NCI-H2196 treated with DMSO at 0.1 percent for 48 hours (cell line): ENCODE measurements around the gene TBC1D22A.

Experiments
- DNase-seq: peaks from one replicate; lab custom pipeline; 2025; ENCODE audit not compliant: unreplicated experiment; lab: John Stamatoyannopoulos, UW

TBC1D22A gene

DNA sequence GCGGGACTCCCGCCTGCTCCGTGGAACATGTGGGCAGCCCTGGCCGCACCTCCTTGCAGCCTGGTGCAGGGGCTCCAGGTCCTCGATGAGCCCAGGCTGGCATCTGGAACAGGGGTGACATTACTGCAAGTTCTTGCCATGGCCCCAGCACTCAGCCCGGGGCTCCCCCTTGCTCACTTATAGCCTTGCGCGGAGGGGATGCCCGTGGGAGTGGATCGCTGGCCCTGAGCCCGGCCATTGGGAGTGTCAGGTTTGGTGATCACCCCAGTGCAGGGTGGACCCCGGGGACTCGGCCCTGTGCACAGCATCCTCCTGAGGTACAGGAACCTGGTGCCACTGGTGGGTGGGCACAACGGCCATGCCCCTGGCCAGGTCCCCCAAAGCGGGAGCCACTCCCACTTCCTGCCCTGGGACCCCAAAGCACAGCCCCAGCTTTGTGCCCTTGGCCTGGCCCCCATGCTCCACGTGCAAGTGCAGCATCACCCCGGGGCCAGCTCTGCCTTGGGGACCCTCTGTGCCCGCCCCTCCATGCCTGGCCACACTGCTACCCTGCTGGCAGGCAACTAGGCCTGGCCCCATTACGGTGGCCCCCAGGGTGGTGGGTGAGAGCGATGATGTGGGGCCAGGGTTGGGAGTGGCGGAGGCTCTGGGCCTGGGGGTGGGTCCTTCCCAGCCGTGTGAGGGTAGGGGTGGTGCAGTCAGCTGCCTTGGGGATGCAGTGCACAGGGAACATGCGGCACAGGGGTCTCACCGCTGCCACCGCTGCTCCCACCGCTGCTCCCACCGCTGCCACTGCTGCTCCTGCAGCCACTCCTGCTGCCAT is 439.8 kb downstream of the TBC1D22A start:
- DNase-seq: no peak

DNA sequence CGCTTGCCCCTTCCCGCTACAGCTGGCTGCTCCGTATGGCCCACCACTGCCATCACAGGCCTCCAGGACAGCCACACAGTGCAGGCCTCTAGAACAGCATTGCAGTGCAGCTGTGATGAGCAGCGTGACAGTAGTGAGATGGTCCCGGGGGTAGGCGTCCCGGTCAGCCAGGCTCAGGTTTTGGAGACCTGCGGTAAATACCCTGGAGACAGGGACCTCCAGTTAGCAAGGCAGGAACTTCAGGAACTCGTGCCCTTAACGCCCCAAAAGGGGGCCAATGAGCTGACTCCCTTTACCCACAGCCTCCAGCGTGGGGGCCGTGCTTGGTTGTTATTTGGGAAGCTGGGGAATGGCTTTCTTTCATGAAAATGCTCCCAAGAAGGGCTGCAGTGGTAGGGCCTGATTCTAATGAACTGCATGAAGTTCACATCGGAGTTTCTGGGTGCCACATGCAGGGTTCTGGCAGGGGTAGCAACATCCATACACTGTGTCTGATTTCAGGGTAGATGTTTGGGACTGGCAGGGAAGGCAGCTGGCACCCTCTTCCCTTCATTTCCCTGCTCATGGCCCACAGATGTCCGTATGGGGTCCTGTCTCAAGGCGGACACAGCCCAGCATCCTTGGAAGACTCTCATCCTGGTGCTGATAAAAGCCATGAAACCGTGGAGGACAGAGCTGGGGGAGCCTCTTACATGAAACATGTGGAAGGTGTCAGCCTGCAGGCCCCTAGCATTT is 440.5 kb downstream of the TBC1D22A start:
- DNase-seq: no peak

DNA sequence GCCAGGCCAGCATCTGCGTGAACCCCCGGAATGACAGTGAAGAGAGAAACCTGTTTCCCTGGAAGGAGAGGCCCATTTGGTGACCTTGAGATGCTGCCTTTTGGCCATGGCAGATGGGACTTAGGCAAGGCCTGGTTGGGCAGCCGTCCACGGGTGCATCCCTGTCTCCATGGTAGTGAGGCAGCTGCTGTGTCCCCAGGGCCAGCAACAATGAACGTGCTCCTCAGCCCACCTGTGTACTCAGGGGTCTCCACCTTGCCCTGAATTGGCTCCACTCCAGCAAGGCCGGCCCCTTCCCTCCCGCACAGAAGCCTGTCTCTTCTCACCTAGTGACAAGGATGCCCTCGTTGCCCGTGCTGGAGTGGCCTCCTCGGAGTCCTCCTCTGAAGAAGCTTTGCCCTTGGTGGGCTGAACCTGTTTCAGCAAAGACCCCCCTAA is 441.1 kb downstream of the TBC1D22A start:
- DNase-seq: no peak

DNA sequence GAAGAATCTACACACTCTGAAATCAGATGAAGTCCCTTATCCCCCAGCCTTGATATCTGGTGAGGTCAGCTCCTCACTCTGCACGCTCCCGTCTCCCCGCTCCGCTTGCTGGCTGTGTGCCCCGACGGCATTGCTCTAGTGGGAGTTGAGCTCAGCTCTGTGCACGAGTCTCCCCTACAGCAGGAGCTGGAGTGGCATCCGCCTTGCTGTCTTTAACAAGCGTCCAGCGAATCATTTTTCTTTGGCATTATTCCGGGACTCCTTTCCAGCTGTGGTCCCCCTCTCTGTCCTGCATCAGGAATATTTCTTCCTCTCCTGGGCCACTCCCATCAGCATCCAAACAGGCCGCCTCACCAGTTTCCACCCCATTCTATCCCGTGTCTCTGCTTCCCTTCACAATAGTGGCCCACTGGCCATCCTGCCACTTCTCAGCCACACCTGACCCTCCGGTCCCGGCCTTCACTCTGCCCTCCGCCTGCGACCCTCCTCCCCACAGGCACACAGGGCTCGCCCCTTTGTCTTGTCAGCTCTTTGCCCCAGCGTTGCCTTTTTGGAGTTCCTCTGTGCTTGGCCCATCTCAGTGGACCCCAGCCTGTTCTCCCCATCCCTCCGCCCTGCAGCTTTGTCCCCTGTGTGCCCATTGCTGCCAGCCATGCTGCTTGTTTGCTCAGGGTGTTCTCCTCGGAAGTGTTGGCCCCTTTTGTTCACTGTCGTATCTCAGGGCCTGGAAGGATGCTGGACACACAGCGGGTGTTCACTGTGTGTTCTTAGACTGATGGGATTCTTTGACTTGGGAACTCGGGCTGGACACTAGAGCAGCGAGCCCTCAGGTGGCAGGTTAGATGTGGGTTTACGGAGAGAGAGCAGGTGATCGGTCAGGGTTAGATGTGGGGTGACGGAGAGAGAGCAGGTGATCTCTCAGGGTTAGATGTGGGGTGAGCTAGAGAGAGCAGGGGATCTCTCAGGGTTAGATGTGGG is 441.8 kb downstream of the TBC1D22A start:
- DNase-seq: no peak

DNA sequence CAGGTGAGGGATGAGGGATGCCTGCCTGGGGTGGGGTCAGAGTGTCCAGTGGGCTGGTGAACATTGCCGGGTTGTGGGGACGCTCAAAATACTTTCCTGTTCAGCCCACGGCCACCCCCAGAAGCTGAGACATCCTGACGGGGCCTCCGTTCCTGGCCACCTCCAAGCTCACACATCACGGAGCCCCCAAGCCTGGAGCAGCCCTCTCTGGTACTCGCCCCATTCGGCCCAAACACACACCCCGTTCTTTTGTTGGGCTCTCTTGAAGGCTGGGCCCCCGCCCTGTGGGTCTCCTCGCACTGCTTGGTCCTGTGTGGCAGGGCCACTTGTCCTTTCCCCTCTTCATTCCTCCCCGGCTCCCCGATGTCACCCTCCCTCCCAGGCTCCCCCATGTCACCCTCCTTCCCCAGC is 442.6 kb downstream of the TBC1D22A start:
- DNase-seq: no peak

DNA sequence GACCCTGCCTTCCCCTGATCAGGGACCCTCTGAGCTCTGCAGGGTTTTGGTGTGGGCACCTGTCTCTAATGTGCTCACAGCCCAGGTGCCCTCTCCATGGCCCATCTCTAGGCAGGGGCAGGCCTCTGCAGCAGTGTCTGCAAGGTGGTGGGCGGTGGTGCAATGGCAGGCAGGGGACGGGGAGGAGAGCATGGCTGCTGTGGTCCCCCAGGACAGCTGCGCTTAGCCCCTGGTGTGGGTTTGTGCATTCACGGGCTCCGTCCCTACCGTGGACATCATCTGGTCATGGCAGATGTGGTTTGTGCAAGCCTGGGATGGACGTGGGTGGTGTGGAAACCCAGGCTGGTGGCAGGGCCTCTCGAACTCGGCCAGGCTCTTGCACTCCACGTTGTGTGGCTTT is 443.1 kb downstream of the TBC1D22A start:
- DNase-seq: no peak

DNA sequence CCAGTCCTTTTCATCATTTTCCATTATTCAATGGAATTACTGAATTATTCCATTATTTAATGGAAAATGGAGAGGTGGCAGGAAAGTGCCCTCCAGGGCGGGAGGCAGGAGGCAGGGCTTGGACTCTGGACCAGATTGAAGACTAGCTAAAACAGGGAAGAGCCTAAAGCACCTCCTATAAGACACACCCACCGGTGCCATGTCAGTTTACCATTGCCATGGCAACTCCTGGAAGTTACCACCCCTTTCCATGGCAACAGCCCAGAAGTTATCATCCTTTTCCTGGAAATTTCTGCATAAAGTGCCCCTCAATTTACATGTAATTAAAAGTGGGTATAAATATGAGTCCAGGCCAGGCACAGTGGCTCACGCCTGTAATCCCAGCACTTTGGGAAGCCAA is 443.7 kb downstream of the TBC1D22A start:
- DNase-seq: no peak

DNA sequence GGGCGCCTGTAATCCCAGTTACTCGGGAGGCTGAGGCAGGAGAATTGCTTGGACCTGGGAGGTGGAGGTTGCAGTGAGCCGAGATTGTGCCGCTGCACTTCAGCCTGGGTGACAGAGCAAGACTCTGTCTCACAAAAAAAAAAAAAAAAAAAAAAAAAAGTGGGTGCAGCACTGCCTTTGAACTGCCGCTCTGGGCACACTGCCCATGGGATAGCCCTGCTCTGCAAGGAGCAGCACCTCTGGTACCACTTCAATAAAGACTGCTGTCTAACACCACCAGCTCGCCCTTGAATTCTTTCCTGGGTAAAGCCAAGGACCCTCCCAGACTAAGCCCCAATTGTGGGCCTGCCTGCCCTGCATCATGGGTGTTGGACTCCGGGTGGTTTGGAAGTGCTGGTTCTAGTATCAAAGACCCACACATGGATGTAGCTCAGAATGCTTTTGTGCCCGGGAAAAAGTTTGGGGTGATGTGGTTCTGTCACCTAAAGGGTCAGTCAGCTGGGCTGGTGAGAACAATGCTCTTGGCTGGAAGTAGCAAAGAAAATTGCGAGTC is 444.3 kb downstream of the TBC1D22A start:
- DNase-seq: no peak

DNA sequence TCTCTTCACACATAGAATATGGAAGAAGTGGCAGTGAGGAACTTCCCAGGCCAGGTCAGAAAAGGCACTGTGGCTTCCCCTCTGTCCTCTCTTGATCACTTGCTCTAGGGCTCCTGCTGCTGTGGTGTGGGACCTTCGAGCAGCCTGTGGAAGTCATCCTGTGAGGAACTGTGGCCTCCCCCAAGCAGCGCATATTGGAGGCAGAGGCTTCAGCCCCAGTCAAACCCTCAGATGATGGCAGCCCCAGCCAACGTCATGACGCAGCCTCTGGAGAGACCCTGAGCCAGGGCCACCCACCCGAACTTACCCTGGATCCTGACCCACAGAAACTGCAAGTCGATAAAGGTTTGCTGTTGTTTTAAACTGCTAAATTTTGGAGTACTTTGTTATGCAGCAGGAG is 444.9 kb downstream of the TBC1D22A start:
- no peak for DNase-seq

DNA sequence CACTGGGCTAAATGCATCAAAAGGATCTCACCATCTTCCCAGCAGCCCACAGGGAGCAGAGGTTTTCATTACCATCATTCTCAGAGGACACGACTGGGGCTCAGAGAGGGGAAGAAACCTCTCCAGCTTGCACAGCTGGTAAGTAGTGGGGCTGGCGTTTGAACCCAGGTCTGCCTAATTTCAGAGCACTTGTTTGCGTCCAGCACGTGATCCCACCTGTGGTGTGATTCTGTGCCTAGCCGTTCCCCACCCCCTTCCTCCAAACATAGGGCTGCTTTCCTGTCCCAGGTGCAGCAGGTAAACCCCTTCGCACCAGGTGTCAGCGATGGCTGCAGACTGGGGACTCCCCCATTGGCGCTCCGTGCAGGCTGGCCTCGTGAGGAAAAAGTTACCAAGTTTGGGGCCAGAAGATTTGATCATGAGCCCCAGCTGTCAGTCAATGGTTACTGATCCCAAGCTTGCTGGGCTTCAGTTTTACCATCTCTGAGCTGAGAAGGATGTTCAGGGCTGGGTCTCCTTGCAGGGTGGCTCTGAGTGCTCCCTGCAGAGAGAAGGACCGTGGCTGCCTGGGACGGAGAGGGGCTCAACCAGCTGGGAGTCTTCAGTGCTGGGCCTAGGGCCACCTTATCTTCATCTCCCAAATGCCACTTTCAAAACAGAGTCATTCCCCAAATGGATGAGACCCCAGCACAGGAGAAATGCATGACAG is 445.6 kb downstream of the TBC1D22A start:
- DNase-seq: no peak

DNA sequence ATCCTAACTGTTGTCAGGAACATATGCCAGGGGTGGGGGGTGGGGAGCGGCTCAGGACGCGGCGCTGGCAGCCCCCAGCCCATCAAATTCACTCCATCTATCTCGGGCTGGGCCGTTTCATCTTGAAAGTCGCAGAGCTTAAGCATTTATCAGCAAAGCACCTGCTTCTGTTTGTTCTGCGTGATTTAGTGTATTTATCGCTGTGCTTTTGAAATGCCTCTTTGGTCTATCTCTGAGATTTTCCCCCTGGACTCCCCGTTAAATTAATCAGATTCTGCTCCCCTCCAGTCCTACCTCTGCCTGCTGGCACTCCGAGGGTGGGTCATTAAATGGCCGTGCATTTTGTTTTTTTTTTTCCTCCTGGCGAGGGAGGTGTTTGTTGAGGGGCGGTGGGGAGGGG is 446.2 kb downstream of the TBC1D22A start:
- DNase-seq: no peak

DNA sequence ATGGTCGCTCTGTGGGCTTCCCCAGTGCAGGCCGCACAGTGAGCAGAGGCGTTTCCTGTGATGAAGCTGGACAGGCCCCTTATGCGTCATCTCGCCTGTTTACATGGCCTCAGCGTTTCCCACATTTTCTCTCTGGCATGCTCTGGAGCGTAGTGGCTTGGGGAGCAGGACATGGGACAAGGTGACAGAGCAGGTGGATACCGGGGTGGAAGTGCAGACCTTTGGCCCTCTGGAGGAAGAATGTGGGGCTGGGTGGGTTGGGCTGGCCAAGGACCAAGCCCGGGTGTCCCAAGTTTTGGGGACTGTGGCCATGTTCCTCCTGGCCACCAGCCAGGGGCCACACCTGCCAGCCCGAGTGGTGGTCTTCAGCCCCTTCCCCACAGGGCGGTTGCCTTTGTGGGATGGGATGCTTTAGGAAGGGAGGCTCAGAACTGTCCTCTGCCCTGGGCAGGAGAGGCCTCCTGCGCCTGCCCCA is 446.6 kb downstream of the TBC1D22A start:
- no peak for DNase-seq

DNA sequence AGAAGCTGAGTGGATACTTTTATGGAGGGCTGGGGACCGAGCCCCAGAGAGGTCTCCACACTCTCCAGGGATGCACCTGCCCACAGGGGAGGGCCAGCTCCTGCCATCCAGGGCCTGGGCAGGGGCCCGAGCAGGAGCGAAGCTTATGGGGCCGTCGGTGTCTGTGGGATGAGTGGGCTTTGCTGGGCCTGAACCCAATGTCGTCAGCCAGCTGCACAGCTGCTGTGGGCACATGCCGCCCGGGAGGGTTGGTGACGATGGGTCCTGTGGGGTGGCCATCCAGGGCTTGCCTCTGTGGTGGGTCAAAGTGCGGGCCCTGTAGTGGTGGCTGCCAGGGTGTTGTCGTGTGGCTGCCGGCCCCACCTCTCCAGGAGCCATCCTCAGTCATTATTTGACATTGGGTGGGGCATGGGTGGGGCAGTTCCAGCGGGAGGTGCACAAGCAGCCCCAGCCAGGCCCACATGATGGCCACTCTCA is 447.1 kb downstream of the TBC1D22A start:
- no peak for DNase-seq

DNA sequence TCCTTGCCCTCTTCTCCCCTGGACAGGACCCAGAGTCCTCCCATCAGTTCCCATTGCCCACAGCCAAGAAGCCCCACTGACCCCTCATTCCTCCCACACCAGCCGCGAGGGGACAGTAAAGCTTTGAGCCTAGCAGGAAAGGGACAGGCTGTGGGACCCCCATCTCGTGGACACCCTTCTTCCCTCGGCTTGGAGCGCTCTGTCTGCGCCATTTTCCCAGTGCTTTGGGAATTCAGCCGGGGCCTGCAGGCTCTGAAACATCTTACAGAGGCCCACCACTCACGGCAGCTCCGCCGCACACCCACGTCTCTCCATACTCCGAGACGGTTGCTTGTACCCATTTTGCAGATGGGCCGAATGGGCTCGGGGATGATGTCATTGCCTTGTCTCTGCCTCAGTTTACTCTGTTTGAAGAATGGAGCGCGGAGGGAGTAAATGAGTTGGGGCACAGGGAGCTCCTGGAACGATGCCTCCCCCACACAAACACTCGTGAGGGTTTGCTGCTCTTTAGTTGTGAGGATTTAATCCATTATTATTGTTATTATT is 447.7 kb downstream of the TBC1D22A start:
- DNase-seq: no peak

DNA sequence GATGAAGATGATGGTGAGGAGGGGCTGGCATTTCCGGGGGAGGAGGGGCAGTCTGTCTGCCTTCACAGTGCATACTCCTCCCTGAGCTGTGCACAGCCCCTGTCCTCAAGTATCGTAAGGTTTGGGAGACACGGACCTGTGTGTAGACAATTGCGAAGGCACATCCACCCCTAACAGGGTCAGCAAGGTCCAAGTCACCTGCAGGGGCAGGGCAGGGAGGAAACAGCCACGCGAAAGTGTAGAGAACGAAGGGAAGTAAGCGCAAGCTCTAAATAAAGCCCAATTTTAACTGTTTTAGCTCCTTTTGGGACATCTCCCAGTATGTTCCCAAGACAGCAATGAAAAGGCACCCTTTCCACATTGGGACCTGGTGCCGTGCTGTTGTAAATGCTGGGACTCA is 448.2 kb downstream of the TBC1D22A start:
- DNase-seq: no peak

DNA sequence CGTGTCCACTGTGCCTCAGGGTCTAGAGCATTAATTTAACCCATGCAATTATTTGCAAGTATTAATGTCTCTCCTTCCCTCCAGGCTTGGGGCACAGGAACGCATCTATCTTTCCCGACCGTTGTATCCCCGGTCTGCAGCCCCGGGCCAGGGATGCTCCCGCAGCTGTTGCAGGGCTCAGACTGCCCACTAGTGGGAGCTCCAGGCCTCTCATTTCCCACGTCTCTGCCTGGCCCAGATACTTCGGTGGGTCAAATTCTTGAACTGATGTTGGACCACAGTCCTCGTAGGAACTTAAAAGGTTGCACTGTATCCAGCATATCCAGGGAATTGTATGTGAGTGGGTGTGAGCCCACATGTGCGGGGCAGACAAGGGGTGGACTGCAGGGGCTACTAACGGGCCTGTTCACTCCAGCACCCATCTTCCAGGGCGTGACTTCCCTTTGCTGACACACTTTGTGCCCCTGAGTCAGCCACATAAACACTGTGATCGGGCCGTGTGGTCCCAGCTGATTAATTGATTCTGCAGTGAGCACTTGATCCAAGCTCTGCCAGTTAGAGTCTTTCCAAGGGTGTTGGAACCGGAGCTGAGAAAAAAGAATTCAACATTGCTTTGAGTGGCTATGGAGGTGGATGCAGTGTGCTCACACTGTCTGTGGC is 451.3 kb downstream of the TBC1D22A start:
- DNase-seq: no peak

DNA sequence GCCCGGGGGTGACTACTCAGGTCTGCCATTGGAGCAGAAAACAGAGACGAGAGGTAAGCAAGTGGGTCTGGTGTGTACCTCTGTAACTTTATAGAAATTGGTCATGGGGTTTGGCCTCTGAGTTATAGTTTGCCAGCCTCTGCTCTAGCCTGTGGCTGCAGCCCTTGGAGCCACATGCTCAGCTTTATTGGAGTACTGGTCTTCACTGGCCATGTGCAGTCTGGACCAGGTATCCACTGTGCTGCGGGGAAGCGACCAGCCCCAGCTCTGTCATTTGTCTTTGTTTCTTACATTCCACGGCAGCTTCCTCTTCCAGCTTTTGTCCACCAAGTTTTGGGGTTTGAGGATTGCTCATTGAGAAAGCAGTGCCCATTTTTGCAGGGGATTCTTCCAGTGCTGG is 453.4 kb downstream of the TBC1D22A start:
- no peak for DNase-seq

DNA sequence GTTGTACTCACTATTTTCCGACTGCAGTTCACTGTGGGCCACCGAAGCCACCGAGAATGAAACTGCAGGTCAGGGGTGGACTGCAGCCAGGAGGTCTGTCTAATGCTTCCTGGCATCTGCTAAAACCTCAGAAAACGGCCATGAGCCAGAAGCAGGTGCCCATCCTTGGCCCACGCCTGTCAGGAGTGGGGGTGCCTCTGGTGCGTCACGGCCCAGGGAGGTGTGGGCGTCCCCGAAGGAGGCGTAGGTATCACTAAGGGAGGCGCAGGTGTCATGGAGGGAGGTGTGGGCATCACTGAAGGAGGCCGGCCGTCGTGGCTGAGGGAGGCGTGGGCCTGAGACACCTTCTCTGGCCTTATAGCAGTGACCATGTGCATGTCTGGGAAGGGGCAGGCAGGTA is 456.2 kb downstream of the TBC1D22A start:
- no peak for DNase-seq

DNA sequence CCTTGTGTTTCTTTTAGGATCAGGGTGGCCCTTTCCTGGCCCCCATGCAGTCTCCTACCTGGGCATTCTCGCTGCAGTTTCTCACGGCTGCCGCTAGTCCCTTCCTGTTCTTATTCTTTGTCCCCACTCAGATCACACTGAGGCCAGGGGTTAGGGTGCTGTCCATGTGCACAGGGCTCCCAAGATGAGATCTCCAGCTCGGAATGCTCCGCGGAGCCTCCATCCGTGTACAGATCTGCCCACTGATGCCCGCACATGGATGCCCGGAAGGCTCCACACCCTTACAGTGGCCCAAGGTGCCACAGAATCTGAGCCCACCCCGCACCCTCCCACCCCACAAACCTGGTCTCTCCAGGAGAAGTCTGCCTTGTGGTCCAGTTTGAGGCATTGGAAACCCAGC is 457.3 kb downstream of the TBC1D22A start:
- no peak for DNase-seq
